ENCODE results near the gene TAF1D.

Gene TAF1D

GRCh38 chr11:93765551-93765950 lies 24.3 kb upstream of the TAF1D start:
- no peak for TF ChIP-seq CREB1 (IDR thresholded peaks at IDR 0.05; ENCODE audit: low read depth)
- no peak for TF ChIP-seq CEBPB (IDR thresholded peaks at IDR 0.05)
- TF ChIP-seq EP300 (IDR thresholded peaks at IDR 0.05; ENCODE audit: borderline replicate concordance): no peak
- TF ChIP-seq MAX (IDR thresholded peaks at IDR 0.05): no peak
- no peak for TF ChIP-seq USF1 (IDR thresholded peaks at IDR 0.05)

GRCh38 chr11:93761910-93762309 lies 20.6 kb upstream of the TAF1D start:
- TF ChIP-seq RAD21 (IDR thresholded peaks at IDR 0.05; ENCODE audit: low read depth) (no peak), NFIC (IDR thresholded peaks at IDR 0.05) (no peak), EP300 (IDR thresholded peaks at IDR 0.05; ENCODE audit: borderline replicate concordance) (no peak), YY1 (IDR thresholded peaks at IDR 0.05; ENCODE audit: low read depth) (no peak), TEAD4 (IDR thresholded peaks at IDR 0.05) (no peak), ZBTB7A (IDR thresholded peaks at IDR 0.05; ENCODE audit: low read depth) (no peak), CREB1 (IDR thresholded peaks at IDR 0.05; ENCODE audit: low read depth) (no peak), FOXM1 (IDR thresholded peaks at IDR 0.05; ENCODE audit: borderline replicate concordance, low read depth) (no peak), REST (IDR thresholded peaks at IDR 0.05; ENCODE audit: low read depth) (no peak), USF1 (IDR thresholded peaks at IDR 0.05) (no peak), TCF12 (IDR thresholded peaks at IDR 0.05; ENCODE audit: low read depth) (no peak)

GRCh38 chr11:93757924-93758865 lies 16.9 kb upstream of the TAF1D start:
- no peak for TF ChIP-seq MAX (IDR thresholded peaks at IDR 0.05)
- TF ChIP-seq CEBPB (IDR thresholded peaks at IDR 0.05): no peak
- no peak for TF ChIP-seq TEAD4 (IDR thresholded peaks at IDR 0.05)
- no peak for TF ChIP-seq NFIC (IDR thresholded peaks at IDR 0.05)
- TF ChIP-seq USF1 (IDR thresholded peaks at IDR 0.05): no peak
- no peak for TF ChIP-seq YY1 (IDR thresholded peaks at IDR 0.05; ENCODE audit: low read depth)
- no peak for TF ChIP-seq CREB1 (IDR thresholded peaks at IDR 0.05; ENCODE audit: low read depth)
- TF ChIP-seq RAD21 (IDR thresholded peaks at IDR 0.05; ENCODE audit: low read depth): no peak

- no peak for TF ChIP-seq RAD21 (IDR thresholded peaks at IDR 0.05; ENCODE audit: low read depth)
- no peak for TF ChIP-seq EGR1 (IDR thresholded peaks at IDR 0.05)
- TF ChIP-seq MAX (IDR thresholded peaks at IDR 0.05): no peak
- no peak for TF ChIP-seq CEBPB (IDR thresholded peaks at IDR 0.05)
- no peak for TF ChIP-seq FOXM1 (IDR thresholded peaks at IDR 0.05; ENCODE audit: borderline replicate concordance, low read depth)
Observed at GRCh38 chr11:93757301-93757700, 16.0 kb upstream of the TAF1D start.

GRCh38 chr11:93756748-93757147 lies 15.5 kb upstream of the TAF1D start:
- no peak for TF ChIP-seq USF1 (IDR thresholded peaks at IDR 0.05)
- no peak for TF ChIP-seq EP300 (IDR thresholded peaks at IDR 0.05; ENCODE audit: borderline replicate concordance)
- no peak for TF ChIP-seq TCF12 (IDR thresholded peaks at IDR 0.05; ENCODE audit: low read depth)
- no peak for TF ChIP-seq EGR1 (IDR thresholded peaks at IDR 0.05)
- TF ChIP-seq CEBPB (IDR thresholded peaks at IDR 0.05): no peak
- TF ChIP-seq MAX (IDR thresholded peaks at IDR 0.05): no peak
- TF ChIP-seq RAD21 (IDR thresholded peaks at IDR 0.05; ENCODE audit: low read depth): no peak
- no peak for TF ChIP-seq CREB1 (IDR thresholded peaks at IDR 0.05; ENCODE audit: low read depth)
- TF ChIP-seq FOXM1 (IDR thresholded peaks at IDR 0.05; ENCODE audit: borderline replicate concordance, low read depth): no peak
- TF ChIP-seq ZBTB7A (IDR thresholded peaks at IDR 0.05; ENCODE audit: low read depth): no peak
- TF ChIP-seq TEAD4 (IDR thresholded peaks at IDR 0.05): no peak
- TF ChIP-seq TAF1 (IDR thresholded peaks at IDR 0.05; ENCODE audit: low read depth): no peak
- no peak for TF ChIP-seq REST (IDR thresholded peaks at IDR 0.05; ENCODE audit: low read depth)
- TF ChIP-seq NFIC (IDR thresholded peaks at IDR 0.05): no peak
- no peak for TF ChIP-seq YY1 (IDR thresholded peaks at IDR 0.05; ENCODE audit: low read depth)

Data from Ishikawa (cell line).